ENCODE data around the gene P2RX3.

DNA sequence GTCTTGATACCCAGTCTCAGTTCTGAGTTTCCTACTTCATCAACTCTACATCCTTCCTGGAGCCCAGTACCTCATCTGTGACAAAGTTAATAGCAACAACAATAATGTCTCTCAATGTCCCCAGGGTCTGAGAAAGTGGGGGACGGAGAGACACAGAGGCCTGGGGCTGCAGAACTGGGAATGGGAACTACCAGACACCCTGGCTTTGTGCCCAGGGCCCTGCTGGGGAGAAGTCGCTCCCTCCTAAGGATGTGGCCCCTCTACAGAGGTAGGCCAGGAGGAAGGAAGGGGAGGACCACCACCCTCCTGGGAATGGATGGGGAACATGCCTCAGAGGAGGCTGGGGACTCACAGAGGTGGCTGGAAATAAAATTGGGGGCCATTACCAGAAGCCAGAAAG lies 37.3 kb downstream of the P2RX3 start:
- no peak for TF ChIP-seq CTCF (conservative IDR thresholded peaks at IDR 0.05)
- TF ChIP-seq ZFX (IDR thresholded peaks at IDR 0.05) = no peak

All from C4-2B (cell line).